ENCODE data around the gene MTFMT. TPM values are rescaled to one million over a fixed set of nuclear protein-coding genes. Genes with fewer than 3 reads are reported as not detected.
A peak's percentile ranks its signal among the peaks of the same experiment; 100 is the strongest.

MTFMT gene
- total RNA-seq, 1 donor from 2014 or later: 18.8 TPM

- peaks cover 5% of the 10 kb centered on the region for H3K27me3 Mint-ChIP-seq (ENCODE audit: low read depth)
- peak overlapping the region; percentile 31 for H3K4me3 Mint-ChIP-seq
- TF ChIP-seq, protein P1, sequence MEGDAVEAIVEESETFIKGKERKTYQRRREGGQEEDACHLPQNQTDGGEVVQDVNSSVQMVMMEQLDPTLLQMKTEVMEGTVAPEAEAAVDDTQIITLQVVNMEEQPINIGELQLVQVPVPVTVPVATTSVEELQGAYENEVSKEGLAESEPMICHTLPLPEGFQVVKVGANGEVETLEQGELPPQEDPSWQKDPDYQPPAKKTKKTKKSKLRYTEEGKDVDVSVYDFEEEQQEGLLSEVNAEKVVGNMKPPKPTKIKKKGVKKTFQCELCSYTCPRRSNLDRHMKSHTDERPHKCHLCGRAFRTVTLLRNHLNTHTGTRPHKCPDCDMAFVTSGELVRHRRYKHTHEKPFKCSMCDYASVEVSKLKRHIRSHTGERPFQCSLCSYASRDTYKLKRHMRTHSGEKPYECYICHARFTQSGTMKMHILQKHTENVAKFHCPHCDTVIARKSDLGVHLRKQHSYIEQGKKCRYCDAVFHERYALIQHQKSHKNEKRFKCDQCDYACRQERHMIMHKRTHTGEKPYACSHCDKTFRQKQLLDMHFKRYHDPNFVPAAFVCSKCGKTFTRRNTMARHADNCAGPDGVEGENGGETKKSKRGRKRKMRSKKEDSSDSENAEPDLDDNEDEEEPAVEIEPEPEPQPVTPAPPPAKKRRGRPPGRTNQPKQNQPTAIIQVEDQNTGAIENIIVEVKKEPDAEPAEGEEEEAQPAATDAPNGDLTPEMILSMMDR (conservative IDR thresholded peaks at IDR 0.05): peak; percentile 75
Measured at GRCh38 chr15:65032801-65033537, 3.5 kb upstream of the MTFMT start.

GRCh38 chr15:65029736-65030208 lies 333 bp upstream of the MTFMT start:
- peaks cover 5% of the 10 kb centered on the region for H3K27me3 Mint-ChIP-seq (ENCODE audit: low read depth)
- H3K4me1 Mint-ChIP-seq: peaks cover 25% of the 10 kb centered on the region
- no peaks in the 10 kb centered on the region for H3K36me3 Mint-ChIP-seq (ENCODE audit: low read depth)
- no peak overlapping the region for H3K27ac Mint-ChIP-seq (ENCODE audit: unreplicated experiment)
- no peaks in the 10 kb centered on the region for H3K9me3 Mint-ChIP-seq
- no peak for DNase-seq (ENCODE audit: low read depth, low spot score)
- TF ChIP-seq, protein P1 (conservative IDR thresholded peaks at IDR 0.05): no peak
- H3K4me3 Mint-ChIP-seq: peak overlapping the region; percentile 74

More at GRCh38 chr15:65032801-65033537, 3.5 kb upstream of the MTFMT start:
- peak; percentile 61 for DNase-seq (ENCODE audit: low read depth, low spot score)
- Mint-ChIP-seq H3K4me1 (peaks cover 20% of the 10 kb centered on the region), H3K9me3 (no peaks in the 10 kb centered on the region), H3K27ac (ENCODE audit: unreplicated experiment) (no peak overlapping the region), H3K36me3 (ENCODE audit: low read depth) (no peaks in the 10 kb centered on the region)

DNA sequence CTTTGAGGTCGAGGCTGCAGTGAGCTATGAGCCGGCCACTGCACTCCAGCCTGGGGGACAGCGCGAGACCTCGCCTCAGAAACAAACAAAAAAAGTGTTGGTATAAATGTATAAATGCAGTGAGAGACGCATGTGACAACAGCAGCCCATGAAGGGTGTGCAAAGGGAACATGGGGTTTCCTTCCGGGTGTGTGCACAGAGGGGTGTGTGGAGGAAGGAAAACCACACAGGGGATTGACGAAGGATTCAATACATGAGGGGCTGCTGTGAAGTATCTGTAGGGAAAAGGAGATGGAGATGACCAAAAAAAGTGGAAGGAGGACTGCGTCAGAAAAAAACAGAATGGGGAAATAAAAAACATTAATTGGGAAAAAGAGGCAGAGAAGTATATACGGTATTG lies 1.1 kb downstream of the MTFMT start:
- peaks cover 16% of the 10 kb centered on the region for H3K4me1 Mint-ChIP-seq
- no peak overlapping the region for H3K27ac Mint-ChIP-seq (ENCODE audit: unreplicated experiment)
- TF ChIP-seq, protein P1 (conservative IDR thresholded peaks at IDR 0.05): no peak
- peaks cover 5% of the 10 kb centered on the region for H3K27me3 Mint-ChIP-seq (ENCODE audit: low read depth)
- peak overlapping the region; percentile 88 for H3K4me3 Mint-ChIP-seq
- H3K36me3 Mint-ChIP-seq (ENCODE audit: low read depth): no peaks in the 10 kb centered on the region
- no peak for DNase-seq (ENCODE audit: low read depth, low spot score)
- no peaks in the 10 kb centered on the region for H3K9me3 Mint-ChIP-seq

DNA sequence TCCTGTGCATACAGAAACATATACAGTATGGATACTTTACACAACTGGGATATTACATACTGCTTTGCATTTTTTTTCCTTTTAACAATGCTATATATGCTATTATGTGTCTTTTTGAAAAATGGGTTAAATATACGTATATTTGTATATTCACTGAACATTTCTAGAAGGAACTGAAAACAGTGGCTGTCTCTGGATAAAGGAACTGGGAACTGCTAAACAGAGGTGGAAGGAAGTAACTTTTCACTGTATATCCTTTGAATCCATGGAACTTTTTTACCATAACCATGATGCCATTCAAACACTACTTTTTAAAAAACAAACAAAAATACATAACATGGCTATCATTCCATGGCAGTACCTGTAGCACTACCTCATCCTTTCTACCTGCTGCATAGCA lies 1.8 kb downstream of the MTFMT start:
- Mint-ChIP-seq H3K4me1 (peaks cover 12% of the 10 kb centered on the region), H3K27ac (ENCODE audit: unreplicated experiment) (no peak overlapping the region), H3K9me3 (no peaks in the 10 kb centered on the region), H3K36me3 (ENCODE audit: low read depth) (no peaks in the 10 kb centered on the region), H3K4me3 (peak overlapping the region; percentile 88), H3K27me3 (ENCODE audit: low read depth) (peaks cover 5% of the 10 kb centered on the region)
- TF ChIP-seq, protein P1 (conservative IDR thresholded peaks at IDR 0.05): no peak
- DNase-seq (ENCODE audit: low read depth, low spot score): no peak

DNA sequence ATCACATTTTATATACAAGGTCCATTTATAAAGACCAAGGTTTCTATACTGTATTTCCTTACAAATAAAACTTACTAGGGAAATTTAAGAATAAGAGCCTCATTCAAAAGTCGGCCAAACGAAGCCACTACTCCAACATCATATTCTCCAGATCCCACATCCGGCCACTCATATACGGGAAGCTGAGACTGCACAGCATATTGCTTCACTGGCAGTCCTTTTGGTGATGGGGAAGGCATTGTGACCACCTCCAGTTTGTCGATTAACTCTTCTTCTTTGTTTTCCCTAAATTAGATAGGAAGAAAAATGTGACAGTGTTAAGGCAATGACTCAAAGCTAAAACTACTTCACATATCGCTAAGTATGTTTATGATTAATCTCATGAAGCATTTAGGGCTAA lies 2.7 kb downstream of the MTFMT start:
- Mint-ChIP-seq H3K9me3 (no peaks in the 10 kb centered on the region), H3K36me3 (ENCODE audit: low read depth) (no peaks in the 10 kb centered on the region), H3K27me3 (ENCODE audit: low read depth) (peaks cover under 1% of the 10 kb centered on the region), H3K4me3 (peak overlapping the region; percentile 70), H3K4me1 (peaks cover 12% of the 10 kb centered on the region), H3K27ac (ENCODE audit: unreplicated experiment) (no peak overlapping the region)
- TF ChIP-seq, protein P1 (conservative IDR thresholded peaks at IDR 0.05): no peak
- DNase-seq (ENCODE audit: low read depth, low spot score): no peak
